Measurements from ENCODE around the gene PALM3. TPM values are rescaled to one million over a fixed set of nuclear protein-coding genes. Genes with fewer than 3 reads are reported as not detected.

Gene PALM3
- total and polyA plus RNA-seq, 10 of the 15 experiments (the other 5 are each of a cell fraction or from before 2014, with no cell fraction given): 0.07 TPM; not detected in 9

DNA sequence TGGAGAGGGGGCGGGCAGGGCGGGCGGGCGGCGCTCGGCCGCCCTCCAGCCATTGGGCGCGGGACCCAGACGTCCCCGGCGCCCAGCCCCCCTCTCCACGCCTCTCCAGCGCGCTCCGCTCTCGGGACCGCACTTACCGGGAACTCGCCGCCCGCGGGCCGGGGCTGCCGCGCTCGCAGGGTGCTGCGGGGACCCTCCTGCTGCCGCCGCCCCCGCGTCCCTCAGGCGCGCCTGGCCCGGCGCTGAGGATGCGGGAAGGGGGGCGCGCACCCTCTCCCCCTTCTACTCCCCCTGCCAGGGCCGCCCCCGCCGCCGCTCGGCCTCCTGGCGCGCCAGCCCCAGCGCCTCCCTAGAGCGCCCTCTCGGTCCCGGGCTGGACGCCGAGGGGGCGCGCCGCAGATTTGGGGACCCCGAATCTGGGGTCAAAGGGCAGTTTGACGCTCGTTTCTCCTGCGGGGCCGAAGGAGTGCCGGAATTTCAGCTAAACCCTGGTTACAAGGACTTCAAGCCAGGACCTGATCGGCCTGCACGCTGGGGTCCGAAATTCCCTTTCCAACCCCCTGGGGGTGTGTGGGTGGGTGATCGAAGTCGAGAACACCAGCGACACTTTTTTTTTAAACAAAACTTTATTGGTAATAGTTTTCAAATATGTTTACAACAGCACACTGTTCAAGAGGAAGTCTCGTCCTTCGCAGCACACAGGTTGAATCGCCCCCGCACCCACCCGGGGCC is 29.4 kb upstream of the PALM3 start (continued):
- TF ChIP-seq, protein P1, sequence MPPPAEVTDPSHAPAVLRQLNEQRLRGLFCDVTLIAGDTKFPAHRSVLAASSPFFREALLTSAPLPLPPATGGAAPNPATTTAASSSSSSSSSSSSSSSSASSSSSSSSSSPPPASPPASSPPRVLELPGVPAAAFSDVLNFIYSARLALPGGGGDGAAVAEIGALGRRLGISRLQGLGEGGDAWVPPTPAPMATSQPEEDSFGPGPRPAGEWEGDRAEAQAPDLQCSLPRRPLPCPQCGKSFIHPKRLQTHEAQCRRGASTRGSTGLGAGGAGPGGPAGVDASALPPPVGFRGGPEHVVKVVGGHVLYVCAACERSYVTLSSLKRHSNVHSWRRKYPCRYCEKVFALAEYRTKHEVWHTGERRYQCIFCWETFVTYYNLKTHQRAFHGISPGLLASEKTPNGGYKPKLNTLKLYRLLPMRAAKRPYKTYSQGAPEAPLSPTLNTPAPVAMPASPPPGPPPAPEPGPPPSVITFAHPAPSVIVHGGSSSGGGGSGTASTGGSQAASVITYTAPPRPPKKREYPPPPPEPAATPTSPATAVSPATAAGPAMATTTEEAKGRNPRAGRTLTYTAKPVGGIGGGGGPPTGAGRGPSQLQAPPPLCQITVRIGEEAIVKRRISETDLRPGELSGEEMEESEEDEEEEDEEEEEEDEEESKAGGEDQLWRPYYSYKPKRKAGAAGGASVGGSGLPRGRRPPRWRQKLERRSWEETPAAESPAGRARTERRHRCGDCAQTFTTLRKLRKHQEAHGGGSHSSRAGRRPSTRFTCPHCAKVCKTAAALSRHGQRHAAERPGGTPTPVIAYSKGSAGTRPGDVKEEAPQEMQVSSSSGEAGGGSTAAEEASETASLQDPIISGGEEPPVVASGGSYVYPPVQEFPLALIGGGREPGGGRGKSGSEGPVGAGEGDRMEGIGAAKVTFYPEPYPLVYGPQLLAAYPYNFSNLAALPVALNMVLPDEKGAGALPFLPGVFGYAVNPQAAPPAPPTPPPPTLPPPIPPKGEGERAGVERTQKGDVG (CRISPR knock-in tag; IDR thresholded peaks at IDR 0.05): no peak
- TF ChIP-seq YY1 (IDR thresholded peaks at IDR 0.05; ENCODE audit: low read depth, low read length) (peak; percentile 25), RCOR1 (conservative IDR thresholded peaks at IDR 0.05; ENCODE audit: low read depth, low read length) (no peak), CREB1 (IDR thresholded peaks at IDR 0.05; ENCODE audit: low read depth) (peak; percentile 43; the same call in 1 of the 2 replicates), CBX5 (IDR thresholded peaks at IDR 0.05; ENCODE audit: low read depth) (0 out of 2 replicates have a peak, but pooled peaks have one; percentile 52), SP1 (IDR thresholded peaks at IDR 0.05; ENCODE audit: low read depth, low read length) (no peak), NFXL1 (IDR thresholded peaks at IDR 0.05; ENCODE audit: borderline replicate concordance) (0 out of 2 replicates have a peak, but pooled peaks have one; percentile 37), EED (IDR thresholded peaks at IDR 0.05; ENCODE audit: low read depth) (peak; percentile 54; the same call in 1 of the 2 replicates), MTA2 (IDR thresholded peaks at IDR 0.05; ENCODE audit: low read depth) (no peak; the same call in 1 of the 2 replicates), GABPA (IDR thresholded peaks at IDR 0.05; ENCODE audit: low read depth) (no peak), SRF (IDR thresholded peaks at IDR 0.05; ENCODE audit: low read depth in 2 of 2, low read length in 2 of 2) (no peak), ZNF622 (IDR thresholded peaks at IDR 0.05) (no peak), ZBED1 (IDR thresholded peaks at IDR 0.05; ENCODE audit: borderline replicate concordance) (no peak)
- TF ChIP-seq, protein P2, sequence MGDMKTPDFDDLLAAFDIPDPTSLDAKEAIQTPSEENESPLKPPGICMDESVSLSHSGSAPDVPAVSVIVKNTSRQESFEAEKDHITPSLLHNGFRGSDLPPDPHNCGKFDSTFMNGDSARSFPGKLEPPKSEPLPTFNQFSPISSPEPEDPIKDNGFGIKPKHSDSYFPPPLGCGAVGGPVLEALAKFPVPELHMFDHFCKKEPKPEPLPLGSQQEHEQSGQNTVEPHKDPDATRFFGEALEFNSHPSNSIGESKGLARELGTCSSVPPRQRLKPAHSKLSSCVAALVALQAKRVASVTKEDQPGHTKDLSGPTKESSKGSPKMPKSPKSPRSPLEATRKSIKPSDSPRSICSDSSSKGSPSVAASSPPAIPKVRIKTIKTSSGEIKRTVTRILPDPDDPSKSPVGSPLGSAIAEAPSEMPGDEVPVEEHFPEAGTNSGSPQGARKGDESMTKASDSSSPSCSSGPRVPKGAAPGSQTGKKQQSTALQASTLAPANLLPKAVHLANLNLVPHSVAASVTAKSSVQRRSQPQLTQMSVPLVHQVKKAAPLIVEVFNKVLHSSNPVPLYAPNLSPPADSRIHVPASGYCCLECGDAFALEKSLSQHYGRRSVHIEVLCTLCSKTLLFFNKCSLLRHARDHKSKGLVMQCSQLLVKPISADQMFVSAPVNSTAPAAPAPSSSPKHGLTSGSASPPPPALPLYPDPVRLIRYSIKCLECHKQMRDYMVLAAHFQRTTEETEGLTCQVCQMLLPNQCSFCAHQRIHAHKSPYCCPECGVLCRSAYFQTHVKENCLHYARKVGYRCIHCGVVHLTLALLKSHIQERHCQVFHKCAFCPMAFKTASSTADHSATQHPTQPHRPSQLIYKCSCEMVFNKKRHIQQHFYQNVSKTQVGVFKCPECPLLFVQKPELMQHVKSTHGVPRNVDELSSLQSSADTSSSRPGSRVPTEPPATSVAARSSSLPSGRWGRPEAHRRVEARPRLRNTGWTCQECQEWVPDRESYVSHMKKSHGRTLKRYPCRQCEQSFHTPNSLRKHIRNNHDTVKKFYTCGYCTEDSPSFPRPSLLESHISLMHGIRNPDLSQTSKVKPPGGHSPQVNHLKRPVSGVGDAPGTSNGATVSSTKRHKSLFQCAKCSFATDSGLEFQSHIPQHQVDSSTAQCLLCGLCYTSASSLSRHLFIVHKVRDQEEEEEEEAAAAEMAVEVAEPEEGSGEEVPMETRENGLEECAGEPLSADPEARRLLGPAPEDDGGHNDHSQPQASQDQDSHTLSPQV (IDR thresholded peaks at IDR 0.05): no peak
- TF ChIP-seq, protein P3, sequence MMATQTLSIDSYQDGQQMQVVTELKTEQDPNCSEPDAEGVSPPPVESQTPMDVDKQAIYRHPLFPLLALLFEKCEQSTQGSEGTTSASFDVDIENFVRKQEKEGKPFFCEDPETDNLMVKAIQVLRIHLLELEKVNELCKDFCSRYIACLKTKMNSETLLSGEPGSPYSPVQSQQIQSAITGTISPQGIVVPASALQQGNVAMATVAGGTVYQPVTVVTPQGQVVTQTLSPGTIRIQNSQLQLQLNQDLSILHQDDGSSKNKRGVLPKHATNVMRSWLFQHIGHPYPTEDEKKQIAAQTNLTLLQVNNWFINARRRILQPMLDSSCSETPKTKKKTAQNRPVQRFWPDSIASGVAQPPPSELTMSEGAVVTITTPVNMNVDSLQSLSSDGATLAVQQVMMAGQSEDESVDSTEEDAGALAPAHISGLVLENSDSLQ (IDR thresholded peaks at IDR 0.05): no peak
- TF ChIP-seq, protein P4, sequence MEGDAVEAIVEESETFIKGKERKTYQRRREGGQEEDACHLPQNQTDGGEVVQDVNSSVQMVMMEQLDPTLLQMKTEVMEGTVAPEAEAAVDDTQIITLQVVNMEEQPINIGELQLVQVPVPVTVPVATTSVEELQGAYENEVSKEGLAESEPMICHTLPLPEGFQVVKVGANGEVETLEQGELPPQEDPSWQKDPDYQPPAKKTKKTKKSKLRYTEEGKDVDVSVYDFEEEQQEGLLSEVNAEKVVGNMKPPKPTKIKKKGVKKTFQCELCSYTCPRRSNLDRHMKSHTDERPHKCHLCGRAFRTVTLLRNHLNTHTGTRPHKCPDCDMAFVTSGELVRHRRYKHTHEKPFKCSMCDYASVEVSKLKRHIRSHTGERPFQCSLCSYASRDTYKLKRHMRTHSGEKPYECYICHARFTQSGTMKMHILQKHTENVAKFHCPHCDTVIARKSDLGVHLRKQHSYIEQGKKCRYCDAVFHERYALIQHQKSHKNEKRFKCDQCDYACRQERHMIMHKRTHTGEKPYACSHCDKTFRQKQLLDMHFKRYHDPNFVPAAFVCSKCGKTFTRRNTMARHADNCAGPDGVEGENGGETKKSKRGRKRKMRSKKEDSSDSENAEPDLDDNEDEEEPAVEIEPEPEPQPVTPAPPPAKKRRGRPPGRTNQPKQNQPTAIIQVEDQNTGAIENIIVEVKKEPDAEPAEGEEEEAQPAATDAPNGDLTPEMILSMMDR (IDR thresholded peaks at IDR 0.05 in 2 of 3, conservative IDR thresholded peaks at IDR 0.05 in 1 of 3; ENCODE audit: control insufficient read depth in 2 of 3, extremely low read depth in 1 of 3, insufficient read depth in 1 of 3, low read depth in 3 of 3, low read length in 3 of 3): peak; percentile 19 to 25 (median 21); a peak in 4 of 6 replicates
- TF ChIP-seq, protein P5, sequence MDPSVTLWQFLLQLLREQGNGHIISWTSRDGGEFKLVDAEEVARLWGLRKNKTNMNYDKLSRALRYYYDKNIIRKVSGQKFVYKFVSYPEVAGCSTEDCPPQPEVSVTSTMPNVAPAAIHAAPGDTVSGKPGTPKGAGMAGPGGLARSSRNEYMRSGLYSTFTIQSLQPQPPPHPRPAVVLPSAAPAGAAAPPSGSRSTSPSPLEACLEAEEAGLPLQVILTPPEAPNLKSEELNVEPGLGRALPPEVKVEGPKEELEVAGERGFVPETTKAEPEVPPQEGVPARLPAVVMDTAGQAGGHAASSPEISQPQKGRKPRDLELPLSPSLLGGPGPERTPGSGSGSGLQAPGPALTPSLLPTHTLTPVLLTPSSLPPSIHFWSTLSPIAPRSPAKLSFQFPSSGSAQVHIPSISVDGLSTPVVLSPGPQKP (IDR thresholded peaks at IDR 0.05; ENCODE audit: low read depth, low read length): no peak

Measured in GM12878 (cell line).